ENCODE measurements around the gene BAZ2B.

The BAZ2B gene

GRCh38 chr2:159614534-159615366 lies 1.6 kb downstream of the BAZ2B start:
- DNase-seq: peak; percentile 70

GRCh38 chr2:159613651-159614285 lies 2.6 kb downstream of the BAZ2B start:
- peak; percentile 25 for DNase-seq

DNA sequence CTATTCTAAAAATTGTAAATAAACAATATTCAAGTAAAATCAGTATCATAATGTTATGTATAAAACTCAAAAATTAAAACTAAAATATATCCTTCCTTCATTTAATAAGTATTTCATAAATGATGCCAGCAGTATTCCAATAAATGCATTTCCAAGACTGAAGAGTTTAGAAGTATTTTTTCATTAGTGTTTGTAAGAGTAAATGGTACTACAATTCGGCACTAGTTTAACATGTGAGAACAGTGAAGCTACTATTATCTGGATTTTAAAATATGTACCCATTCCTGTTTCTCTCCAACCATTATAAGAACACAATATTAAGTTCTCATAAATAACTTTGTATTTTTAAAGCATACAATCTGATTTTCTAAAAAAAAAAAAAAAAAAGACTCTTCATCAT lies 3.3 kb downstream of the BAZ2B start:
- no peak for DNase-seq

DNA sequence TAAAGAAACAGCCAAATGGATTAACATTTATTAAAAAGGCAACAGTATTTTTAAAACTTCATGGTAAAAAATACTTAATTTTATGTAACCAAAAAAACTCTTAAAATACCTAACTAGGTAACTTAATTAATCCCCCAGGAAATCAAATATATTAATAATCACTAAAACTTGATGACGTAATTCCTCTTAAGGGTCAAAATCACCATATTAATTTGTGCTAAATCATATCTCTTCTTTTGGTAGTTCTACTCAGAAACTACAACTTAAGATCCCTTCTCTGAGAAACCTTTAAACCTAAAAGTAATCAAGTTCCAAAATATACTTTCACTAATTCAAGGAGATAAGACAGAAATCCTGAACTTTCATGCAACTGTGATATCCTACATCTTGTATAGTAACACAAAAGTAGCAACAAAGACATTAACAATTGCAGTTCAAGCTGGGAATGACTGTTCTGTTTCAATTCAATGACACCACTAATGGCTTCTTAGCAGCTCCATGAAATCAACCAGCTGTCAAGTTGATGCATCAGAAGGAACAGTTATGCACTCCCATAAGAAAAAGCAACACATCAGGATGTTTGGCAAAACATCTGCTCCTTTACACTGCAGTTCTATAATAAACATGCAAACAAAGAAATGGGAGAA lies 4.0 kb downstream of the BAZ2B start:
- peak; percentile 44 for DNase-seq

DNA sequence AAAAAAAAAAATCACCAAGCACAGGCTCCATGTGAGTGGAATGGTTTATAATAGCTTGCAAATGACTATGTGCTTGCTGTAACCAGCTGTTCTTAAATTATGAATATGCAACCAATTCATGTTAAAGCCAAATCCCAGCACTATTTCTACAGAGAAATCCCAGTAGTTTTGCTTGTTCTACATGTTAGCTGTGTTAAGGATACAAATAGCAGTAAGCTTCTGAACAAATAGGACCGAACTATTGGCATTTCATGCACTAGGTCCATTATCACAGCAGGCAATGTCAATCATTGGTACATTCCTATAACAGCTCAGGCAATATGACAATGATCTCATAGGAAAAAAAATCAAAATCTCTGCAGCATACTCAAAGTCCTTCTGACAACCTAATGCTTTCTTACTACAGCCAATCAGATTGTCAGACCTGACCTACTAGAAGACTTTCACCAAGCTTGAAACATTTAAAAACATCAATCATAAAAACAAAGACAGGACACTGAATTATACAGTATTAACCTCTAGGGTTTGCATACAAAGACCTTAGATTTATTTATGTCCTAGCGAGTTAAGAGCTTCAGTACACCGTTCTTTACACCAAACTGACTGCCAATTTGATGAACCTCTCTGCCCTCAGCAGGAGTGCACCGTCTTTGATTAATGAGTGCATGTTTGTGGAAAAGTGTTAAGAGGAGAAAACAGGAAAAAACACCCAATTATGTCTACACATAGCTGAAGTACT lies 6.4 kb downstream of the BAZ2B start:
- DNase-seq: peak; percentile 31

GRCh38 chr2:159608723-159609308 lies 7.5 kb downstream of the BAZ2B start:
- DNase-seq: no peak

- DNase-seq: no peak
Measured at GRCh38 chr2:159608108-159608507, 8.2 kb downstream of the BAZ2B start.

- no peak for DNase-seq
Measured at GRCh38 chr2:159606287-159606686, 10.1 kb downstream of the BAZ2B start.

GRCh38 chr2:159605441-159606178 lies 10.7 kb downstream of the BAZ2B start:
- no peak for DNase-seq

DNA sequence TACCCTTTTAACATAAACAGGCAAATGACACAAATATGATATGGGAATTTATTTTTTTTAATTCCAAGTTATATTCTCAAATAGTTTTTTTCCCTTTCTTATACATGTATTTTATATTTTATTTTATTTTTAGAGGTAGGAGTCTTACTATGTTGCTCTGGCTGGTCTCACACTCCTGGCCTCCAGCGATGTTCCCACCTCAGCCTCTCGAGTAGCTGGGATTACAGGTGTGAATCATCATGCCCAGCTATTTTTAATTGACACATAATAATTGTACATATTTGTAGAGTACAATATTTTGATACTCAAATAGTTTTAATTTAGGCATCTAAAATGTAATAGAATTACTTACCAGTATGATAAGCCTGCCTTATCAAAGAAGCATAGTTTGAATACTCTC lies 12.2 kb downstream of the BAZ2B start:
- no peak for DNase-seq

DNA sequence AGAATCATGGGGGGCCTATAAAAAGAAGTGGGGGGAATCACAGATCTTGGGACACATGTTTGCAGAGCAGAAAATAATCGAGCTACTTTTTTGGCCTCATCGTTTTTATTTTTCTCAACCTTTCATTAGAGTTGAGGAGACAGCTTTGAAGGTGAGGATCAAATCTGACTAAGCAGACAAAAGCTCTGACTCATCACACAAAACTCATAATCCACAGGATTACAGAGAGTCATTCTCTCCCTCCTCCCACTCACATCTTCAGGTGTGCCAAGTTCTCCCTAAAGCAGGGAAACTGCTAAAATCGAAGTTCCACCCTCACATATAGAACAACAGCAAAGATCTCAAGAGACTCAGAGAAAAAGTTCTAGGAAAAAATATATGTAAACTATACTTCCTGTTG lies 15.6 kb downstream of the BAZ2B start:
- DNase-seq: no peak

DNA sequence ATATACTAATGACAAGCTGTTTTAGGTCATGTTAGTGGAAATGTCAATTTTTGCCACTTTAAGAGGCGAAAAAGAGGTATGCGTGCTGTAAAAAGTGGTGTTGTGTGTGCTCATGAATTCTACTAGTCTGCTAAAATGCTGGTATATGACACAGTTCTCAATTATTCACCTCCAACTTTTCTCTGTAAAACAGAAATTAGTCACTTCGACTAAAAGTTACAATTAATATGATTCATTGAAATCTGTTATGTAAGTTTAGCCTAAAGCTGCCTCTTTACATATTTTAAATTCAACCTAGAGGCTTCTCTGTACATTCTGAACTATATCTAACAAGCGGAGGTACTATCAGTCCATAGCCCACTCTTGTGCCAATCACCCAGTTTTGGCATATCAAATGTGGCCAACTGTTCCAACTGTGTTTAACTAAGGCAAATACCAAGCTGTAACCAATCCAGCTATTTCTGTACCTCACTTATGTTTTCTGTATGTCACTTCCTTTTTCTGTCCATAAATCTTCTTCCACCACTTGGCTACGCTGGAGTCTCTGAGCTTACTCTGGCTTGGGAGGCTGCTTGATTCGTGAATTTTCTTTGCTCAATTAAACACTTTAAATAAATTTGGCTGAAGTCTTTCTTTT lies 20.8 kb downstream of the BAZ2B start:
- DNase-seq: peak; percentile 89

- no peak for DNase-seq
Measured at GRCh38 chr2:159592441-159592840, 23.9 kb downstream of the BAZ2B start.

- DNase-seq: no peak
Measured at GRCh38 chr2:159591221-159591620, 25.1 kb downstream of the BAZ2B start.

- DNase-seq: no peak
Measured at GRCh38 chr2:159589286-159589685, 27.1 kb downstream of the BAZ2B start.

DNA sequence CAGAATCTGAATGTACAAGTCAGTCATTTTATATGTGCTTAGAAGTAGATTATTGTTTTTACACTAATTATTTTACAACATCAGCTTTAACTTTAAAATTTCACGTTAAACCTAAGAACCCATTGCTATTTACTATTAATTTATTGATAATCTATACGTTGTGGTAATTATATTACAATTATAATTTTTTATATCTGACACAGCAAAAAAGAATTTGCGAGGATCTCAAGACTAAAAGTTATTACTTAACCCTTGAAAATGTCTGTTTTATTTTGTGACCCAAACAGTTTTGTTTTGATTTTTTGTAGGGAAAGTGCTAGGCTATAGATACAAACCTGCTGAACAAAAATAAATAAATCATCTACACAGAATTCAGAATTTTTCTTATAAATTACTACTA lies 30.3 kb downstream of the BAZ2B start:
- DNase-seq: no peak

DNA sequence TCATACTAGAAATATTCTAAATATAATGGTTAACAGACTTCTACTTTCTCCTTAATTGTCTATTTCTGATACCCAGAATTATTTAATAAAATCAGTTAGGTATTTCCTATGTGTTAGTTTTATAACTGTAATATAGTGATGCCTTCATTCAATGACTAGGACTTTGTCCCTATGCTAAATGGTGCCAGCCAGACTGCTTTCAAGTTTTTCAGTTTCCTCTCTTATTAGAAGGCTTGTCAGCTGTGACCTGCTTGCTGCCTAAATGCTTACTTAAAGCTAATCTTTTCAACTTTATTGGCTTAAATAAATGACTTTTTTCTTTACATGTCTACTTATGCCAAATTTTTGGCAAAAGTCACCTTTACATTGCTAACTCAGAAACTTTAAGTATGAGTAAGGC lies 30.7 kb downstream of the BAZ2B start:
- no peak for DNase-seq

- DNase-seq: no peak
Measured at GRCh38 chr2:159584796-159585195, 31.6 kb downstream of the BAZ2B start.

- no peak for DNase-seq
Measured at GRCh38 chr2:159573846-159574606, 42.3 kb downstream of the BAZ2B start.

DNA sequence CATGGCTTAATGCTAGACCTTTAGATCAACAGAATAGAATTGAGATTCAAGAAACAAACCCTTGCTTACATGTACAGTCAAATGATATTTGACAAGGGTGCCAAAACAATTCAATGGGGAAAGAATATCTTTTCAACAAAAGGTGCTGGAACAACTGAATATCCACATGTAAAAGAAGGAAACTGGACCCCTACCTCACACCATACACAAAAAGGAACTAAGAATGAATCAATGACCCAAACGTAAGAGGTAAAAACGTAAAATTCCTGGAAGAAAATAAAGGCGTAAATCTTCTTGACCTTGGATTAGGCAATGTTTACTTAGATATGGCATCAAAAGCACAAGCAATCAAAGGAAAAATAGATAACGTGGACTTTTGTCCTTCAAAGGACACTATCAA lies 43.1 kb downstream of the BAZ2B start:
- DNase-seq: no peak

DNA sequence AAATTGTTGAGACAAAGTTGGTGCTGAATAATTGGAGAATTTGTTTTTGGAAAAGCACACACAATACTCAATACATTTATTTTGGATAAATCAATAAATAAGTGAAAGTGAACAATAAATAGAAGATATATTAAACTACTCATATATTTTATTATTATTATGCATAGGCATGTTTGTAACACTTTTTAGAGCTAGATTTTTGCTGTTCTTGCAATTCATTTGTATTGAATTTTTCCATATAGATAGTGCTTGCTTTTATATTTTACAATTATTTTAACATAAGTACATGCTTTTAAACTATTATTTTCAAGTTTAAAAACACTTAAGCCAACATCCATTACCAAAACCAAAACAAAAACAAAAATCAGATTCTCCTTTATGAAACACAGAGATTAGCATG lies 43.9 kb downstream of the BAZ2B start:
- no peak for DNase-seq
